GM12878 (cell line): Measurements from ENCODE around the gene SLC38A2. TPM values are rescaled to one million over a fixed set of nuclear protein-coding genes. Genes with fewer than 3 reads are reported as not detected.

Source experiments
- ATAC-seq: fragments of 200-7000 bp; cut with Tn5 transposase; 3 replicates; pipeline ENCODE4 v1.9.1; 2020; ENCODE audit warnings: mild to moderate bottlenecking, moderate library complexity
- BruUV-seq: library from RNA; stranded (reverse); fragments of 400-500 nt; replicated peaks from 2 replicates; lab custom pipeline; 2021; lab: Mats Ljungman, UMichigan
- CTCF ChIA-PET: fragments of 300-600 bp; sonication (Branson Sonifier 250); formaldehyde crosslinking; extraction: SDS; loops from one replicate; lab custom pipeline; 2021; ENCODE audit warnings: inconsistent platforms; lab: Yijun Ruan, JAX
- POLR2A ChIA-PET: fragments of 350-600 bp; formaldehyde crosslinking; extraction: SDS; loops from one replicate; lab custom pipeline; 2021; ENCODE audit warnings: inconsistent platforms; lab: Charles Lee
- RAD21 ChIA-PET: fragments of 300-600 bp; sonication (Branson Sonifier 250); formaldehyde crosslinking; loops from one replicate; lab custom pipeline; 2023; ENCODE audit warnings: antibody characterized with exemption; ENCODE audit not compliant: unreplicated experiment; lab: Charles Lee
- SMC1A ChIA-PET: fragments of 300-600 bp; sonication (Branson Sonifier 250); formaldehyde crosslinking; loops from one replicate; lab custom pipeline; 2023; ENCODE audit not compliant: unreplicated experiment, uncharacterized antibody; lab: Charles Lee
- DNase-seq: peaks from one replicate; pipeline ENCODE4 v3.0.0-alpha.2; 2011; ENCODE audit warnings: low read depth, low spot score
- FAIRE-seq: peaks from 3 replicates; lab custom pipeline; 2011; peaks lifted over from hg19 to GRCh38; lab: Jason Lieb, UNC
- H2AFZ ChIP-seq: 2 replicates; pipeline ENCODE4 v1.6.0; 2011; ENCODE audit warnings: low read depth, low read length, control low read depth; ENCODE audit not compliant: control insufficient read depth
- H3K27ac ChIP-seq: 2 replicates; pipeline ENCODE4 v1.5.1; 2011; ENCODE audit warnings: control low read depth; ENCODE audit not compliant: control insufficient read depth, insufficient read depth
- H3K27me3 ChIP-seq, 2 experiments: replicated peaks in 1 of 2; 2 replicates each; pipeline versions ENCODE4 v1.6.0 to v1.6.1; 2011; ENCODE audit warnings: low read length in 1 of 2; ENCODE audit not compliant: control insufficient read depth in 2 of 2, insufficient read depth in 2 of 2
- H3K36me3 ChIP-seq, 2 experiments: 2 replicates each; pipeline ENCODE4 v1.5.1; 2011; ENCODE audit warnings: low read length in 1 of 2; ENCODE audit not compliant: control insufficient read depth in 2 of 2, insufficient read depth in 2 of 2
- H3K4me1 ChIP-seq: 2 replicates; pipeline ENCODE4 v1.6.1; 2011; ENCODE audit warnings: mild to moderate bottlenecking, low read length, moderate library complexity, mixed read lengths; ENCODE audit not compliant: control insufficient read depth, insufficient read depth
- H3K4me2 ChIP-seq: 2 replicates; pipeline ENCODE4 v1.6.0; 2011; ENCODE audit warnings: control low read depth; ENCODE audit not compliant: control insufficient read depth, insufficient read depth
- H3K4me3 ChIP-seq: fragments of 200-600 bp; sonication (generic); 2 replicates; pipeline ENCODE4 v1.5.1; 2016
- H3K79me2 ChIP-seq: 2 replicates; pipeline ENCODE4 v1.6.0; 2011; ENCODE audit warnings: low read length; ENCODE audit not compliant: control insufficient read depth, insufficient read depth
- H3K9ac ChIP-seq: 2 replicates; pipeline ENCODE4 v1.8.0; 2011; ENCODE audit warnings: low read length, control low read depth, mixed read lengths; ENCODE audit not compliant: control insufficient read depth, insufficient read depth
- H3K9me3 ChIP-seq: replicated peaks from 3 replicates; pipeline ENCODE4 v1.5.1; 2011; ENCODE audit warnings: mild to moderate bottlenecking, low read length; ENCODE audit not compliant: control insufficient read depth, insufficient read depth
- H4K20me1 ChIP-seq: 2 replicates; pipeline ENCODE4 v1.6.0; 2011; ENCODE audit not compliant: control insufficient read depth, insufficient read depth
- CEBPZ ChIP-seq: fragments of 150-350 bp; IDR thresholded peaks from 2 replicates; pipeline ENCODE4 v1.6.1; 2016; ENCODE audit warnings: low read depth, low read length
- CREM ChIP-seq: IDR thresholded peaks from 2 replicates; pipeline ENCODE4 v1.6.1; 2014; ENCODE audit warnings: antibody characterized with exemption, low read depth
- FOS ChIP-seq: IDR thresholded peaks from 3 replicates; pipeline ENCODE4 v1.6.1; 2011; ENCODE audit warnings: borderline replicate concordance; ENCODE audit not compliant: insufficient read length; ENCODE audit errors: extremely low read depth
- FOXK2 ChIP-seq: fragments of 450-650 bp; IDR thresholded peaks from 2 replicates; pipeline ENCODE4 v1.6.1; 2017; ENCODE audit warnings: mild to moderate bottlenecking, moderate library complexity
- GABPA ChIP-seq: IDR thresholded peaks from 2 replicates; pipeline ENCODE4 v1.6.1; 2014; ENCODE audit warnings: antibody characterized with exemption, low read depth, mild to moderate bottlenecking, inconsistent platforms
- JUND ChIP-seq: IDR thresholded peaks from 2 replicates; pipeline ENCODE4 v1.6.1; 2012; ENCODE audit warnings: low read depth, mild to moderate bottlenecking, low read length, improper control_type of control experiment, moderate library complexity
- NRF1 ChIP-seq: conservative IDR thresholded peaks from 2 replicates; pipeline ENCODE4 v1.6.1; 2011; ENCODE audit warnings: mild to moderate bottlenecking, low read depth, low read length, improper control_type of control experiment
- RELA ChIP-seq: fragments of 450-650 bp; IDR thresholded peaks from 2 replicates; pipeline ENCODE4 v1.8.0; 2014; ENCODE audit warnings: borderline replicate concordance; ENCODE audit not compliant: partially characterized antibody
- RELB ChIP-seq: fragments of 450-650 bp; IDR thresholded peaks from 2 replicates; pipeline ENCODE4 v1.6.1; 2017; ENCODE audit warnings: low read depth, mild to moderate bottlenecking, moderate library complexity
- SUPT20H ChIP-seq: IDR thresholded peaks from 2 replicates; pipeline ENCODE4 v1.6.1; 2011; ENCODE audit warnings: low read depth, mild to moderate bottlenecking, low read length, moderate library complexity, borderline replicate concordance; ENCODE audit not compliant: control insufficient read depth
- TARDBP ChIP-seq: IDR thresholded peaks from 2 replicates; pipeline ENCODE4 v1.6.1; 2016; ENCODE audit warnings: borderline replicate concordance
- TCF12 ChIP-seq: IDR thresholded peaks from 2 replicates; pipeline ENCODE4 v1.6.1; 2011; ENCODE audit warnings: low read depth, mild to moderate bottlenecking, low read length
- TCF3 ChIP-seq: IDR thresholded peaks from 2 replicates; pipeline ENCODE4 v1.6.1; 2012; ENCODE audit warnings: low read depth, mild to moderate bottlenecking, low read length, borderline replicate concordance; ENCODE audit not compliant: insufficient read depth
- WGBS: methylation state at CpG from one replicate; pipeline ENCODE4 v1.1.6; 2016; ENCODE audit warnings: low lambda C conversion rate; ENCODE audit not compliant: insufficient replicate concordance, insufficient coverage; ENCODE audit errors: missing lambda C conversion rate; 5-methylcytosine and 5-hydroxymethylcytosine counted together
- in situ Hi-C: fragments of 300-500 bp; cut with MboI; formaldehyde crosslinking; loops from 9 replicates; pipeline ENCODE4 v1.14.3; 2018; ENCODE audit warnings: mixed read lengths
- intact Hi-C: fragments of 100-400 bp; cut with micrococcal nuclease; formaldehyde crosslinking; loops from one replicate; pipeline ENCODE4 v1.14.2; 2022; ENCODE audit not compliant: unreplicated experiment
- polyA plus RNA-seq, 11 experiments: library from polyadenylated mRNA; depleted of rRNA in 4 of 11; unstranded in 6 of 11; stranded (reverse) in 5 of 11; fragments of >200 nt; fragmentation: Nextera tagmentation in 4 of 11; fragmentation: Illumina TruSeq in 1 of 11; extraction: Ambion mirVana in 4 of 11; extraction: Trizol in 1 of 11; gene quantifications; 1 replicate in 1 of 11; 2 replicates in 10 of 11; pipeline versions ENCODE4 v1.2.1 to v1.2.3, GENCODE V29; 2011 to 2016; ENCODE audit warnings: inconsistent platforms in 2 of 11, missing spikeins in 2 of 11, low read depth in 1 of 11
- total RNA-seq, 4 experiments: library from RNA; depleted of rRNA in 3 of 4; stranded (reverse); fragments of >200 nt in 3 of 4; fragmentation: Illumina TruSeq in 1 of 4; extraction: Trizol in 1 of 4; gene quantifications; 2 replicates each; pipeline versions ENCODE4 v1.2.1 to v1.2.3, GENCODE V29; 2013 to 2021

Gene SLC38A2
- total and polyA plus RNA-seq, 10 of the 15 experiments (the other 5 are each of a cell fraction or from before 2014, with no cell fraction given) = 36.2 to 118 (median 79.8) TPM

GRCh38 chr12:46371718-46372543, 642 bp downstream of the SLC38A2 start (continued):
- TF ChIP-seq TARDBP = no peak
- TF ChIP-seq, all 136 proteins: peak for 13

GRCh38 chr12:46370792-46371717, 1.5 kb downstream of the SLC38A2 start:
- H2AFZ ChIP-seq = peak overlapping the region; percentile 25; the same call in 1 of the 2 replicates
- peaks cover 70% of the 10 kb centered on the region for H3K79me2 ChIP-seq
- H3K4me1 ChIP-seq = peaks cover 18% of the 10 kb centered on the region
- H3K9me3 ChIP-seq = no peaks in the 10 kb centered on the region
- no peaks in the 10 kb centered on the region; the same call in 1 of the 2 replicates for H4K20me1 ChIP-seq
- FAIRE-seq (no peak), ATAC-seq (peak; percentile 67), DNase-seq (no peak)
- H3K27me3 ChIP-seq = no peaks in the 10 kb centered on the region
- RAD21 ChIA-PET = interaction anchor here (0.7 to 3.3 kb wide), 13 partner anchors 11 to 300 kb away, joined by 3 to 19 read pairs (median 4); partner anchors contain the start of gene SLC38A1
- peak overlapping the region; percentile 83 for H3K4me2 ChIP-seq
- peak overlapping the region; percentile 75 for H3K4me3 ChIP-seq
- peaks cover 2 to 31% of the 10 kb centered on the region in 2 experiments for H3K36me3 ChIP-seq
- CTCF ChIA-PET = interaction anchor here (0.7 to 3.4 kb wide), 5 partner anchors 15 to 247 kb away, joined by 3 to 13 read pairs (median 3); no protein-coding TSS in a partner anchor
- no TSS peak for BruUV-seq
- intact Hi-C loops (loop anchor here (5.0 to 10.0 kb wide), 6 partner anchors 101 to 1156 kb away; partner anchors contain the start of gene ANO6), in situ Hi-C loops (no loop called here)
- peak overlapping the region; percentile 85 for H3K27ac ChIP-seq
- SMC1A ChIA-PET = interaction anchor here (0.5 to 3.1 kb wide), 21 partner anchors 9 to 302 kb away, joined by 3 to 28 read pairs (median 4); no protein-coding TSS in a partner anchor
- 2% methylated on average over 54 of the region's 54 CpGs for WGBS
- POLR2A ChIA-PET = interaction anchor here (0.7 to 2.9 kb wide), 6 partner anchors 13 to 193 kb away, joined by 3 to 17 read pairs (median 6); no protein-coding TSS in a partner anchor
- H3K9ac ChIP-seq = peak overlapping the region; percentile 96
- TF ChIP-seq CREM = peak; percentile 84
- peak; percentile 52; the same call in 1 of the 2 replicates for TF ChIP-seq RELB
- no peak for TF ChIP-seq CEBPZ
- 0 out of 2 replicates have a peak, but pooled peaks have one; percentile 20 for TF ChIP-seq GABPA
- TF ChIP-seq TCF3 = 0 out of 2 replicates have a peak, but pooled peaks have one; percentile 36
- no peak for TF ChIP-seq JUND
- no peak for TF ChIP-seq FOXK2
- no peak for TF ChIP-seq FOS
- TF ChIP-seq RELA = peak; percentile 77
- 0 out of 2 replicates have a peak, but pooled peaks have one; percentile 34 for TF ChIP-seq TCF12
- no peak for TF ChIP-seq NRF1
- TF ChIP-seq SUPT20H = no peak
